HG03135 (cell line): ENCODE measurements around the gene RND1.

Source experiments
- ATAC-seq: cut with Tn5 transposase; IDR thresholded peaks from one replicate; pipeline ENCODE4 v1.9.1; 2021; ENCODE audit warnings: mild to moderate bottlenecking, moderate library complexity; ENCODE audit not compliant: unreplicated experiment

Gene RND1

GRCh38 chr12:48828841-48829575 lies 36.7 kb downstream of the RND1 start:
- no peak for ATAC-seq

GRCh38 chr12:48828293-48828692 lies 37.4 kb downstream of the RND1 start:
- no peak for ATAC-seq

GRCh38 chr12:48827513-48828096 lies 38.1 kb downstream of the RND1 start:
- no peak for ATAC-seq

- no peak for ATAC-seq
These were observed 38.6 kb downstream of the RND1 start for GRCh38 chr12:48827026-48827425.

GRCh38 chr12:48826209-48826855 lies 39.3 kb downstream of the RND1 start:
- ATAC-seq: no peak

- no peak for ATAC-seq
These were observed 40.8 kb downstream of the RND1 start for GRCh38 chr12:48824905-48825304.

DNA sequence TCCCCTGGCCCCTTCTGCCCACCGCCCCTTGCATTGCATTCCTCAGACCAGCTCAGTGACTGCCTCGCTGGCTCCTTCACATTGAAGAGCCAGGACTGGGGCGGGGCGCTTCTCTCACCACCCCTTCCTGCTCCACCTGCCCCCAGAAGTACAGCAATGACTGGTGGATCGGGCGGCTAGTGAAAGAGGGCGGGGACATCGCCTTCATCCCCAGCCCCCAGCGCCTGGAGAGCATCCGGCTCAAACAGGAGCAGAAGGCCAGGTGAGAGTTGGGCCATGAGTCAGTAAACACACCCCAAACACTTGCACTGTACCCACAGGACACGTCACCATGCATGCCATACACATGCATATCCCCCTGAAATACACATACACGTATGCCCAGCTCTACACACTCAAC lies 41.6 kb downstream of the RND1 start:
- no peak for ATAC-seq

DNA sequence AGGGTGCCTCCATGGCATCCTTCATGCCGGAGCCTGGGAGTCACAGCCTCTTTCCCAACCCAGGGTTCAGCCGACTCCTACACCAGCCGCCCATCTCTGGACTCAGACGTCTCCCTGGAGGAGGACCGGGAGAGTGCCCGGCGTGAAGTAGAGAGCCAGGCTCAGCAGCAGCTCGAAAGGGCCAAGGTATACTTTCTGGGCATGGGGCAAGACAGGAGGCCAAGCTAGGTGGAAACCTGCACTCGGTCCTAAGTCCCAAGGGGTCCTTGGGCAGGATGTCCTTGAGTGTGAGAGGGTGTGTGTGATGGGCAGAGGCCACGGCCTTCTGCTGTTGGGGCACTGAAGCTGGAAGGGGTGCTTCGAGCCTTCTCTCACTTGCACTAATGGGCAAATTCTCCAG lies 42.4 kb downstream of the RND1 start:
- ATAC-seq: no peak

- ATAC-seq: no peak
These were observed 43.0 kb downstream of the RND1 start for GRCh38 chr12:48822711-48823110.

DNA sequence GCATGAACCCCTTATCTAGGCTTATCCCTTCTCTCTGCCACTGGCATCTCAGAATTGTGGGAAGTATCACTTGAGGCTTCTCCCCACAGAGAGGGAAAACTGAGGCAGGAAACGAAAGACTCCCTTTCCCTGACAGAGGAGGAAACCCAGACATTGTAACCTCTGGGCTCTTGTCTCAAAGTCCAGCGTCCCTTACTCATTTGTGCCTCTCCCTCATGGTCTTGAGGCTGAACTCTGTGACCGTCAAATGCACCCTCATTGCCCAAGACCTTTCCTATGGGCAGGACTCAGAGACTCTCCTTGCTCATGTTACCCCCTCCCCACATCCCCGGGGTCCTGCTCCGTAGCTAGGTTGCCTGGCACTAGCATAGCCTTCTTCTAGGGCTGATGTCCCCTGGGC lies 43.5 kb downstream of the RND1 start:
- ATAC-seq: no peak

- ATAC-seq: no peak
These were observed 45.5 kb downstream of the RND1 start for GRCh38 chr12:48819986-48820725.

- ATAC-seq: no peak
These were observed 46.7 kb downstream of the RND1 start for GRCh38 chr12:48818831-48819590.

DNA sequence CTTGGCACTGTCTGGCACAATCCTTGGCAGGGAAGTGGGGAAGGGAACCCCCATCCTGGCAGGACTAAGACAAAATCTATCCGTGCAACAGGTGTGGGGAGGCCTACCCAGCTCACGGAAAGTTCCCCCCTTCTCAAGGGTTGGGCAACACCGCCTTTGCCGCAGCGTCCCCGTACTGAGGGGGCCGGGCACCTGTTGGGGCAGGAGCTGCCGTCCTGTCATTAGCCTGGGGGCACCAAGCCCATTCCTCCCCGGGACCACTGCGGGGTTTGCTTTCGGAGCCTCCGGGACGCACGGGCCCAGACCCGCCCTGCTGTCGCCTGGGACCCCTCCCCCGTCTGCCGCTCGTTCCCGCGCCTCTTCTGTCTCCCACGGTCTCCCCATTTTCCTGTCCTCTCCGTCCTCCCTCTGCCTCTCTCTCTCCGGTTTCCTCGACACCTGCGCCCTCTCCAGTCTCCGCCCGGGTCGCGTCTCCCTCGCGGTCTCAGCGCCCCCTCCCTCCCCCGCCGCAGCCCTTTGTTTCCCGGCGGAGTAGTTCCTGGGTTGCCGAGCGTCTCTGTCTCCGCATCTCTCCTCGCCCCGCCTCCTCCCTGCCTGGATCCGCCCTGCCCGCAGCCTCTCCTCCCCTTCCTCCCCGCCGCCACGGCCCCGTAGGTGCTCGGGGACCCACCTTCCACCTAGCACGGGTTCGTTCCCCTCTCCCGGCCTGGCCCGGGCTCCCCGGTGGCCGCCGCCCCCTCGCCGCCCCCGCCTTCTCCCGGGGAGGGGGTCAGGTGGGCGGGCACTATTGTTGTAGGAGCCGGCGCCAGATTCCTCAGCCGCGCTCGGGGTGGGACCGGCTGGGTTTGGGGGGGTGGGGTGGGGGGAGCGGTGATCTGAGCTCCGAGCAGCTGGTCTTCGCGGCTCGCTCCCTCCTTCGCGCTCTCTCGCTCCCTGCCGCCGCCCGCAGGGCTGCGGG lies 47.5 kb downstream of the RND1 start, which contains the start of gene CACNB3:
Gene CACNB3 (plus strand): TSS at position 624 of the 958 bp plus-strand sequence. CDS start 434 bp downstream, outside the sequence.
- no peak for ATAC-seq

DNA sequence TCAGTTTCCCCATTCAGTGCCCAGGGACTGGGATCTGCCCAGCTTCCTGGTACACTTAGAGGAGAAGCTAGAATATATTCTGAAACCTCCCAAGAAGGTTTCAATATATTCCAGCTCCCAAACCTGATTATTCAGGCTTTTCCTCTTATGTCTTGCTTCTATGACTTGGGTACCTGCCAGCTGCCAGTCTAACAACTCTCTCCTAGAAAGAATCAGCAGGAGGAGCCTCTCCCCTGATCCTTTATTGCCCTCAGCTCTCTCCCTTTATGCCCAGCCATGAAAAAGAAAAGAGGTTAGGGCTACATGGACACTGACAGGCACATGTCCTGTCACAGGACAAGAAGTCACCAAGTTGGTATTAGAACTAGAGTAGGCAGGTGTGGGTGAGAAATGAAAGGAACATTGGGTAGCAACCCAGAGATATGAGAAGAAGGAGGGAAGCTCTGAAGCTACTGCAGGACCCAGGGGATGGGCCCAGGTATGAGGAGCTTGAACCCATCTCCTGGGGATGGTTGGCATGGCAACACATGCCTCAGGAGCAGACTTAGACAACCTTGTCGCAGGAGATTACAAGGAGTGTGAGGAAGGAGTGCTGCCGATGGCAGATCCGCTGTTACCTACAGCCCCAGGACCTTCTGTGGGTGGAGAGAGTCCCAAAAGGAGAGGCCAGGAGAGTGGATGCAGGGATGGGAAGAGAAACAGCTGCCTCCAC lies 49.4 kb downstream of the RND1 start:
- ATAC-seq: no peak

DNA sequence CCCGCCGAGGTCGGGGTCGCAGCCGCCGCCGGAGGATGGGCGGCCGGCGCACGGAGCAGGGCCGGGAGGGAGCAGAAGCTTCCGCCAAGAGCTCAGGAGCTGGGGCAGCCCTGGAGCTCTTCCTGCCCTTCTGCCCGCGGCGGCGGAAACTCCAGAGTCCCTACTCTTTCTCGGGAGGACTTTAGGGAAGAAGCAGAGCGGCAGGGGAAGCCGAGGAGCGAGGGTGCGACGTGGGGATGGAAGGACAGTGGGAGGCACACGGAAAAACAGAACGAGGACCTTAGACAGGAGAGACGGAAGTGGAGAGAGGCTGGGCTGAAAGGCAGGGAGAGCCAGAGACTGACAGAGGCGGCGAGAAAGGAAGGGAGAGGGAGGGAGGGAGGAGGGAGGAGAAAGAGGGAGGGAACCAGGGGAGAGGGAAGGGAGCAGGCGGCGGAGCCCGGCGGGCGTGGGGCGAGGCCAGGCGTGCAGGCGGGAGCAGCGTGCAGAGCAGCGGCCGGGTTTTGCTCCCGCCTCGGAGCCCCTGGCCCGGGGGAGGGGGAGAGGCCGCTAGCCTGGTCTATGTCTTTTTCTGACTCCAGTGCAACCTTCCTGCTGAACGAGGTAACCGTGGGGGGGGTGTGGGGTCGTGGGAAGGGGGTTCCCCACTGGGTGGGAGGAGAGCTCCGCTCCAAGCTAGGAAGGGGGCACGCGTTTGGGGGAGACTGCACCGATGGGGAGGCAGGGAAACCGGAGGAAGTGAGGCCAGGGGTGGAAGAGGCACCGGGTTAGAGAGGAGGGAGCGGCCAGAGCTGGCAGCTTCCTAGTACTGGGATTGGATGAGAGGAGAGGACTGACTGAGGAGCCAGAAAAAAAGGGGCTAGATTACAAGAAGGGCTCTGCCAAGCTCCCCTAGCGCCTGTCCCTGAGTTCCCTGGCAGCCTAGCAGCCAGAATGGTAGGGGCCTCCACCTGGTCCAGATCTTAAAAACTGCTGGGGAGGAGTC lies 50.3 kb downstream of the RND1 start:
- peak; percentile 29 for ATAC-seq

DNA sequence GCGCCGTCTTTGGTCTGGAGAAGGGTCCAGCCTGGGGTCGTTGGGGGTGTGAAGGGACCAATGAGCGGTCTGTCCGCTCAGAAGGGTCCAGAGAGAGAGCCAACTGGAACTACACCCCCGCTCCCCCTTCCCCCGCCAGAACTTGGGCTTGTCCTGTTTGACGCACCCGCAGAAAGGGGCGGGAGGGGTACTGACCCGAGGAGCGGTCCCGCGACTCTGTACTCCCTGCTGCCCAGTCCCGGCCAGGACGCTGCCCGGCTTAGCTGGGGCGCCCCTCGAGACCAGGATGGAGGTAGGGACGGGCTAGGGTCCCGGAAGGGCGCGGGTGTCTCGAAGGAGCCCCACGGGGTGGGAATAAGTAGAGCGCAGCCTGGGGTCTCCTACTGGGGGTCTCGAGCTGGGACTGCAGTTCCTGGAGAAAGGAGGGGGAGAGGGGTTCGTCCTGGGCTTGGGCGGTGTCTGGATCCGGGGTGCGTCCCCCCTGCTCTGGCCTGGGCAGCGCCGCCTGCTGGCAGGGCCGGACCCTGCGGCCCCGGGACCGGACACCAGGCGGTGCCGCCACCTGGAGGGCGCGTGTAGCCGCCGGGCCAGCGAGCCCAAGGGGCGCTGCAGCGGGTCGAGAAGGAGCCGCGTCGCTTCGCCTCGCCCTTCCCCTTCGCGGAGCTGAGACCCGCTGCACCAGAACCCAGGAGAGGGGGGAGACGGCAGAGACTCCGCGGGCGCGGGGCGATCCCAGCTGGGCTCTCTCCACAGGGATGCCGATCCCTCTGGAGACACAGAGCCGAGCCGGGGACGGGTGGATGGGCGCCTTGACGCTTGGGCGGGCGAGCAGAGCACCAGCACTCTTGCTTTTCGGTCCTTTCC lies 51.2 kb downstream of the RND1 start:
- peak; percentile 66 for ATAC-seq
